Astrocyte of the hippocampus (primary cell): Measurements from ENCODE around the gene RUSF1.
A peak's percentile ranks its signal among the peaks of the same experiment; 100 is the strongest.

Experiments
- DNase-seq: peaks from one replicate; pipeline ENCODE4 v3.0.0; 2011; ENCODE audit warnings: low read depth, low spot score

RUSF1 gene

DNA sequence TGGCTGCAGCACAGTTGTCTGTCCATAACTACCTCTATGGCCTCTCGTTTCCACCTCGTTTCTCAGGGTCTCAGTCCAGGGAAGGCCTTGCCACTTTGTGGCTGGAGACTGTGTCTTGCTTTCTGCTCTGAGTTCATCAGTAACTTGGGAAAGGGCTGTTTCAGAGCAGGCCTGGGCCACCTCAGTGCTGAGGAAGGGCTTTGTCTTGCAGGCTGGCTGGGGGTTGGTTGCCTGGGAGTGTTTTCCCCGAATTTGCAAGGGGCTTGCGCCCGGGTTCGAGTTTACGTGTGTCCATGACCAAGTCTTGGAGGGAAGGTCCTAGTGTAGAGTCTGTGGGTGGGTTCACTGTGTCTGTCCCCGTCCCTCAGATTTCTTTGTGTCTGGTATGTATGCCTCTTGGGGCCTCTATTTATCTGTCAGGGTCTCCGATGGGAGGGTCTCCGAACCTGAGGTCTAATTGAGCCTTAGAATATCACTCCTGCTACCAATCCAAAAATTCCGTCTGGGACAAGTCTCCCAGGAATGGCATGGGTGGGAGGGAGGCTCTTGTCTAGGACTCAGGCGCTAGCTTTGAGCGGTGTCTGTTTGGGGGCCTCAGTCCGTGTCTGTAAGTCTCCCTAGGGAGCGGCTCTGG lies 36.8 kb downstream of the RUSF1 start:
- no peak for DNase-seq

- no peak for DNase-seq
Observed at GRCh38 chr16:31470615-31471014, 37.6 kb downstream of the RUSF1 start.

DNA sequence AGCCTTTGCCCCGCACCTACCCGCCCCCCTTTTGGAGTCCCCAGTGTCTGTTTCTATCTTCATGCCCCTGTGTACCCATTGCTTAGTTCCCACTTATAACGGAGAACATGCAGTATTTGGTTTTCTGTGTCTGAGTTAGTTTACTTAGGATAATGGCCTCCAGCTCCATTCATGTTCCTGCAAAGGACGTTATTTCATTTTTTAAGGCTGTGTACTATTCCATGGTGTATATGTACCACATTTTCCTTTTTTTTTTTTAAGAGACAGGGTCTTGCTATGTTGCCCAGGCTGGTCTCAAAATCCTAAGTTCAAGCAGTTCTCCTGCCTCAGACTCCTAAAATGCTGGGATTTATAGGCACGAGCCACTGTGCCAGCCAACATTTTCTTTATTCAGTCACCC lies 40.3 kb downstream of the RUSF1 start:
- DNase-seq = no peak

- no peak for DNase-seq
Observed at GRCh38 chr16:31467151-31467773, 40.9 kb downstream of the RUSF1 start.

DNA sequence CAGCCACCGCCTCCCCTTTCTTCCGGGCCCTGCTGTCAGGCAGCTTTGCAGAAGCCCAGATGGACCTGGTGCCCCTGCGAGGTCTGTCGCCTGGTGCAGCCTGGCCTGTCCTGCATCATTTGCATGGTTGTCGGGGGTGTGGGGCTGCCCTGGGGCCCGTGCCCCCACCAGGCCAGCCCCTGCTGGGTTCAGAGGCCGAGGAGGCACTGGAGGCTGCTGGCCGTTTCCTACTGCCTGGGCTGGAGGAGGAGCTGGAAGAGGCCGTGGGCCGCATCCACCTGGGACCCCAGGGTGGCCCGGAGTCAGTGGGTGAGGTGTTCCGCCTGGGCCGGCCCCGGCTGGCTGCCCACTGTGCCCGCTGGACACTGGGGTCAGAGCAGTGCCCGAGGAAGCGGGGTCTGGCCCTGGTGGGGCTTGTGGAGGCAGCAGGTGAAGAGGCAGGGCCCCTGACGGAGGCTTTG lies 41.8 kb downstream of the RUSF1 start:
- DNase-seq = no peak

DNA sequence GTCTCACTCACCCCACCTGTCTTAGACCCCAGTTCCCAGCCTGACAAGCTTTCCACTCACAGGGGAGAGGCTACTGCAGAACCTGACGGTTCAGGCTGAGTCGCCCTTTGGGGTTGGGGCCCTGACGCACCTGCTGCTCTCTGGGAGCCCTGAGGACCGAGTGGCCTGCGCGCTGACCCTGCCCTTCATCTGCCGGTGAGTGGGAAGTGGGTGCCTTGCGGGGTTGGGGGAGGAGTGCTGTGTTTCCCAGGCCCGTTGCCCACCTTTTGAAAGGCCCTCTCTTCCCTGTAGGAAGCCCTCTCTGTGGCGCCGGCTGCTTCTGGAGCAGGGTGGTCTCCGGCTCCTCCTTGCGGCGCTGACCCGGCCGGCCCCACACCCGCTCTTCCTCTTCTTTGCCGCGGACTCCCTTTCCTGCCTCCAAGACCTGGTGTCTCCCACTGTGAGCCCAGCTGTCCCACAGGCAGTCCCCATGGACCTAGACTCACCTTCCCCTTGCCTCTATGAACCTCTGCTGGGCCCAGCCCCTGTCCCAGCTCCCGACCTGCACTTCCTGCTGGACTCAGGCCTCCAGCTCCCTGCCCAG lies 42.3 kb downstream of the RUSF1 start:
- DNase-seq = no peak

- DNase-seq = no peak
Observed at GRCh38 chr16:31464781-31465260, 43.4 kb downstream of the RUSF1 start.

- DNase-seq = no peak
Observed at GRCh38 chr16:31464348-31464769, 43.8 kb downstream of the RUSF1 start.

DNA sequence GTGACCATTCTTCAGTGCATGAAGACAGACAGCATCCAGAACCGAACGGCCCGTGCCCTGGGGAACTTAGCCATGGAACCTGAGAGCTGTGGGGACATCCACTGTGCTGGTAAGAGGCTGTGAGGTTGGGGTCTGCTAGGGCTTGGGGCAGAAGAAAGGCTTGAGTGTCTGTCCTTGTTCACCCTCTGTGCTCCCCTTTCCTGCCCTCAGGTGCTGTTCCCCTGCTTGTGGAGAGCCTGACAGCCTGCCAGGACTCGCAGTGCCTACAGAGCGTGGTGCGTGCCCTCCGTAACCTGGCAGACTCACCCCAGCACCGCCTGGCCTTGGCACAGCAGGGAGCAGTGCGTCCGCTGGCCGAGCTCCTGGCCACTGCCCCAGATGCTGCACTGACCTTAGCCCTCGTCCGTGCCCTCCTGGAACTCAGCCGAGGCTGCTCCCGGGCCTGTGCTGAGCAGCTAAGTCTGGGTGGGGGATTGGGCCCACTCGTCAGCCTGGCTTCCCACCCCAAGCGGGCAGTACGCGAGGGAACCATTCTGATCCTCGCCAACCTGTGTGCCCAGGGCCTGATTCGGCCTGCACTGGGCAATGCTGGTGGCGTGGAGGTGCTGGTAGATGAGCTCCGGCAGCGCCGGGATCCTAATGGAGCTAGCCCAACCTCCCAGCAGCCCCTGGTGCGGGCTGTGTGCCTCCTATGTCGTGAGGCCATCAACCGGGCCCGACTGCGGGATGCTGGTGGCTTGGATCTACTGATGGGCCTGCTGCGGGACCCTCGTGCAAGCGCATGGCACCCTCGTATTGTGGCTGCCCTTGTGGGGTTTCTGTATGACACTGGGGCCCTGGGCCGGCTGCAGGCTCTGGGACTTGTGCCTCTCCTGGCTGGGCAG lies 46.0 kb downstream of the RUSF1 start:
- no peak for DNase-seq

- no peak for DNase-seq
Observed at GRCh38 chr16:31461201-31461920, 46.8 kb downstream of the RUSF1 start.

GRCh38 chr16:31460582-31461002 lies 47.6 kb downstream of the RUSF1 start:
- peak; percentile 58 for DNase-seq

DNA sequence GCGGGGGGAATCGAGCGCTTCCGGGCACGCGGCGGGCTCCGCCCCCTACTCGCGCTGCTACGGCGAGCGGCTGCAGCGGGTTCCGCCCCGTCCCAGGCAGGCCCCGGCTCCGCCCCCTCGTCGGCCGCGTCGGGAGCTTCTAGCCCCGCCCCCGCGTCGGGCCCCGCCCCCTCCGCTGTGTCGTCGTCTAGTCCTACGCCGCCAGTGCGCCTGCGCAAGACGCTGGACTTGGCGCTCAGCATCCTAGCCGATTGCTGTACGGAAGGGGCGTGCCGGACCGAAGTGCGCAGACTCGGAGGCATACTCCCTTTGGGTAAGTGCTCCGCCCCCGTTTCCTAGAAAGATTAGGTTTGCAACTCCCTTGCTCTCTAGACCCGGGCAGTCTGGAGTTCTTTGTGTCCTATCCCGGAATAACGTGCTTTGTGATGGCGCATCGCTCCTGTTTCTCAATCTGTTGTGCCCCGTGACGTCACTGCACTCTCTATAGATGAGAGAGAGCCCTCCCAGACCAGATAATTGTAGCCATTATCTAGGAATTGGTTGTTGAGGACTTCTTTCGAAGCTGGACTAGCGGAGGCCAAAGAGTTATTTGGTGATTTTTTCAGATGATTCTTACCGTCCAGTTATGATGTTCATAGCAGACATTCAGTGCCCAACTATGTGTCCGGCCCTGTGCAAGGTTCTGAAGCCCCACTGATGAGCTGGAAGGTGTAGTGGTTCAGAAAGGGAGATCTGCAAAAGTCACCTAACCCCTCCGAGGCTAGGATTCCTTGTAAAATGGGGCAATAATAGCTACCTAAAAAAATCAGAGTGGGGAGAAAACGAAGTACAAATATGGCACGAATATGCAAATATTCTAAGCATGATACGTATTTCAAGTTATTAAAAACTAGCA lies 48.3 kb downstream of the RUSF1 start:
- DNase-seq = peak; percentile 99

- DNase-seq = peak; percentile 99
Observed at GRCh38 chr16:31458844-31459686, 49.1 kb downstream of the RUSF1 start, which contains the start of gene ARMC5. Gene ARMC5, plus strand, starts transcription at chr16:31459501. Its CDS starts 24 bp downstream, at chr16:31459525.

DNA sequence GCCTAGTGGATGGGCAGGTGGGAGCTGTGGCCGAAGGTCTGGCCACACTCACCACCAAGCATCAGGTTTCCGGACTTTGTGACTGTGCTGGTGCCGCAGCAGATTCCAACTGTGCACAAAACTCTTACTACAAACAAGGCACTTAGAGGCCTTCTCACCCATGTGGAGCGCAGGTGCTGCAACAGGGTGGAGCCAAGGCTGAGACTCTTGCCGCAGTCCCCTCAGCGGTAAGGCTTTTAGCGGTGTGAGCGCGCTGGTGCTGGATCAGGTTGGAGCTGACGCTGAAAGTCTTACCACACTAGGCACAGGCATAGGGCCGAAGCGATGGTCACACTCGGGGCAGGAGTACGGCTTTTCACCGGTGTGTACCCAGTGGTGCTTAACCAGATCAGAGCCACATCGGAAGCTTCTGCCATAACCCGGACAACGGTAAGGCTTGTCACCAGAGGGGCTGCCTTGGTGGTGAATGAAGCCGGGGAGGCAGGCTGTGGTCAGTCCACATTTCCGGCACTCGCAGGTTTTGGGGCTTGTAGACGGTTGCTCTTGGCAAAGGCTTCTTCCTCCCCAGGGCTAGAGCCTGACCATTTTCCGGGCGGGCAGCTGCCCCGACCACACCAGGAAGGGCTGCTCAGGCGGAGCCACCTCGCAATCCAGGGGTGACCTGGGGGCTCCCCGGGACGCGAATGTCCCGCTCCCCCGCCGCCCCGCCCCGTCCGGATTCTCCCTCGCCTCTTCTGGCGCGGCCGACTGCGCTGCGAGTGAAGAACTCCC lies 49.9 kb downstream of the RUSF1 start:
- peak; percentile 67 for DNase-seq

DNA sequence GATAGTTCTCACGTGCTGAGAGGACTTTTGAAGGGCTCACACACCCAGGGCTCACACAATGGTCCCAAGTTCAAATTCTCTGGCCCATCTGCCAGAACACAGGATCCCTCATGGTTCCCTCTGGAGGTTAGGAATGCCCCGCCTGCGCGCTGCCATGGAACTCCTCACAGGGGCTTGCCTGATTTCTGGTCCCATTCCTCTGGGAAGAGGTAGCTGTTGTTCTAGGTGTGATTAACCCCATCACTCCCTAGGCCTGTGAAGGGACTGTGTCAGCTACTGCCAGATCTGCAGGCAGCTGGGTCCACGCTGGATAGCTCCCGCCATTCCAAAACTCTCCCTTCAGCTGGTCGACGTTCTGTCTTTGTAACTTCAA lies 51.2 kb downstream of the RUSF1 start:
- no peak for DNase-seq

- DNase-seq = no peak
Observed at GRCh38 chr16:31455601-31456314, 52.4 kb downstream of the RUSF1 start.

DNA sequence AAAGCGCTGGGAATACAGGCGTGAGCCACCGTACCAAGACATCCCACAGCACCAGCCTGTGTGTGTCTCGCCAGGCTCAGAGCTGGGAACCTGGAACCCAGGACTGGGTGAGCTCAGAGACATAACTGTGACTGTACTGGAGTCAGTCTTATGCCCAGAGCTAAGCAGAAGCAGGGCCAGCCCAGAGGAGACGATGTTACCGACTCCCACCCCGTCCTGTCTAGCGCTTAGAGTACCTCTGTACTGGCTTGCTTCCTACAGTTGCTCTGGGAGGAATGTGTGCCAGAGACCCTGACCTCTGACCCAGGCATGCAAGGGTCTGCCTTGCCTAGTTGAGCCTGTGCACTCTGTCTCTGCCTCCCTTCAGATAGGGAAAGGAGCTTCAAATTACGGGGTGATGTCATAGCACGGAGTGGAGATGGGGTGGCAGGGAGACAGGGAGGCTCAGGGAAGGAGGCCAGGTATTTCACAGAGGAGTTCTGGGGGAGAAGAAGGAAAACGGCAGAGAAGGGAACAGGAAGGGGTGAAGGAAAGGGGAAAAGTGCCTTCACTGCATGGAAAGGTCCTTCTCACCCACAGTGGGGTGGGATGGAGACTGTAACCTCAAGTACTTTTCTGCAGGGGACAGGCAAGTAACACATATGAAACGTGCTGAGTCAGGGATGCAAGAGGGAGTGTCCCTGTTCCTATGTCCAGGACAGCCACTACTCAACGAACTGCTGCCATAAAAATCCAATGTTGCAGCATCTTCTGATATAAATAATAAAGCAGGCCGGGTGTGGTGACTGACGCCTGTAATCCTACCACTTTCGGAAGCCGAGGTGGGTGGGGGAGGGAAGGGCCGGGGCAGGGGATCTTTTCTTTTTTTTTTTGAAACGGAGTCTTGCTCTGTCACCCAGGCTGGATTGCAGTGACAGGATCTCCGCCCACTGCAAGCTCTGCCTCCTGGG lies 54.7 kb downstream of the RUSF1 start:
- no peak for DNase-seq
